ENCODE measurements around the gene CRIM1. TPM values are rescaled to one million over a fixed set of nuclear protein-coding genes. Genes with fewer than 3 reads are reported as not detected.

The CRIM1 gene
- total RNA-seq, 2 donors from 2014 or later: 26.7 to 26.9 TPM

GRCh38 chr2:36480636-36481035 lies 125.1 kb downstream of the CRIM1 start:
- H3K4me1 ChIP-seq (ENCODE audit: control insufficient read depth, insufficient read depth, low read length): no peaks in the 10 kb centered on the region
- no peak overlapping the region for H3K27ac ChIP-seq (ENCODE audit: low read depth, low read length)
- peaks cover 18% of the 10 kb centered on the region for H3K9me3 Mint-ChIP-seq
- no peak overlapping the region for H3K9ac ChIP-seq (ENCODE audit: extremely low read depth, low read length, poor library complexity, severe bottlenecking)
- H3K36me3 Mint-ChIP-seq (ENCODE audit: low read depth): peaks cover 79% of the 10 kb centered on the region
- no peaks in the 10 kb centered on the region for H3K4me1 Mint-ChIP-seq
- peaks cover 22% of the 10 kb centered on the region for H3K9me3 ChIP-seq (ENCODE audit: control insufficient read depth, low read length)
- no peaks in the 10 kb centered on the region for H3K27me3 Mint-ChIP-seq (ENCODE audit: insufficient read depth)
- H3K27ac Mint-ChIP-seq: no peak overlapping the region
- WGBS, 2 experiments (ENCODE audit: insufficient coverage in 1 of 2, insufficient read length in 1 of 2): 92 to 100% methylated on average over 2 of the region's 2 CpGs
- DNase-seq: no peak
- H3K4me3 Mint-ChIP-seq: no peak overlapping the region
- no peak for TF ChIP-seq CTCF (conservative IDR thresholded peaks at IDR 0.05)
- no peak overlapping the region for H3K4me3 ChIP-seq (ENCODE audit: low read length)
- H3K27me3 ChIP-seq (ENCODE audit: control insufficient read depth, insufficient read depth, low read length, poor library complexity, severe bottlenecking): no peaks in the 10 kb centered on the region
- H3K36me3 ChIP-seq (ENCODE audit: control insufficient read depth, insufficient read depth, low read length): peaks cover 85% of the 10 kb centered on the region

- H3K4me1 Mint-ChIP-seq: peaks cover 5% of the 10 kb centered on the region
- Histone ChIP-seq H3K4me1 (ENCODE audit: control insufficient read depth, insufficient read depth, low read length) (no peaks in the 10 kb centered on the region), H3K4me3 (ENCODE audit: low read length) (no peak overlapping the region), H3K27me3 (ENCODE audit: control insufficient read depth, insufficient read depth, low read length, poor library complexity, severe bottlenecking) (no peaks in the 10 kb centered on the region), H3K9ac (ENCODE audit: extremely low read depth, low read length, poor library complexity, severe bottlenecking) (no peak overlapping the region), H3K36me3 (ENCODE audit: control insufficient read depth, insufficient read depth, low read length) (peaks cover 74% of the 10 kb centered on the region), H3K27ac (ENCODE audit: low read depth, low read length) (no peak overlapping the region), H3K9me3 (ENCODE audit: control insufficient read depth, low read length) (peaks cover 12% of the 10 kb centered on the region)
- H3K9me3 Mint-ChIP-seq: peaks cover 8% of the 10 kb centered on the region
- WGBS, 2 experiments (ENCODE audit: insufficient coverage in 1 of 2, insufficient read length in 1 of 2): 96 to 97% methylated on average over 4 to 5 of the region's 5 CpGs
- TF ChIP-seq CTCF (conservative IDR thresholded peaks at IDR 0.05): no peak
- no peak overlapping the region for H3K27ac Mint-ChIP-seq
- DNase-seq: no peak
- H3K4me3 Mint-ChIP-seq: no peak overlapping the region
- H3K36me3 Mint-ChIP-seq (ENCODE audit: low read depth): peaks cover 68% of the 10 kb centered on the region
- no peaks in the 10 kb centered on the region for H3K27me3 Mint-ChIP-seq (ENCODE audit: insufficient read depth)
These were observed 126.1 kb downstream of the CRIM1 start for GRCh38 chr2:36481709-36482108.

- peaks cover 64% of the 10 kb centered on the region for H3K36me3 ChIP-seq (ENCODE audit: control insufficient read depth, insufficient read depth, low read length)
- Mint-ChIP-seq H3K9me3 (no peaks in the 10 kb centered on the region), H3K27ac (no peak overlapping the region), H3K27me3 (ENCODE audit: insufficient read depth) (no peaks in the 10 kb centered on the region), H3K36me3 (ENCODE audit: low read depth) (peaks cover 58% of the 10 kb centered on the region), H3K4me1 (peaks cover 5% of the 10 kb centered on the region), H3K4me3 (no peak overlapping the region)
- H3K4me3 ChIP-seq (ENCODE audit: low read length): no peak overlapping the region
- H3K27me3 ChIP-seq (ENCODE audit: control insufficient read depth, insufficient read depth, low read length, poor library complexity, severe bottlenecking): no peaks in the 10 kb centered on the region
- H3K9ac ChIP-seq (ENCODE audit: extremely low read depth, low read length, poor library complexity, severe bottlenecking): no peak overlapping the region
- no peak overlapping the region for H3K27ac ChIP-seq (ENCODE audit: low read depth, low read length)
- H3K4me1 ChIP-seq (ENCODE audit: control insufficient read depth, insufficient read depth, low read length): no peaks in the 10 kb centered on the region
- DNase-seq: no peak
- H3K9me3 ChIP-seq (ENCODE audit: control insufficient read depth, low read length): peaks cover 2% of the 10 kb centered on the region
- 93 to 100% methylated on average over 1 to 4 of the region's 4 CpGs for WGBS, 2 experiments (ENCODE audit: insufficient coverage in 1 of 2, insufficient read length in 1 of 2)
- no peak for TF ChIP-seq CTCF (conservative IDR thresholded peaks at IDR 0.05)
These were observed 127.1 kb downstream of the CRIM1 start for GRCh38 chr2:36482576-36483214.

All from endodermal cell (in vitro differentiated cells).